ENCODE results near the gene PHF21A.
A peak's percentile ranks its signal among the peaks of the same experiment; 100 is the strongest.
"Not testable (repeated sequence)": the region's sequence is repeated elsewhere in the genome, so short reads cannot be mapped to it uniquely, and the experiment has no call there.

PHF21A gene

DNA sequence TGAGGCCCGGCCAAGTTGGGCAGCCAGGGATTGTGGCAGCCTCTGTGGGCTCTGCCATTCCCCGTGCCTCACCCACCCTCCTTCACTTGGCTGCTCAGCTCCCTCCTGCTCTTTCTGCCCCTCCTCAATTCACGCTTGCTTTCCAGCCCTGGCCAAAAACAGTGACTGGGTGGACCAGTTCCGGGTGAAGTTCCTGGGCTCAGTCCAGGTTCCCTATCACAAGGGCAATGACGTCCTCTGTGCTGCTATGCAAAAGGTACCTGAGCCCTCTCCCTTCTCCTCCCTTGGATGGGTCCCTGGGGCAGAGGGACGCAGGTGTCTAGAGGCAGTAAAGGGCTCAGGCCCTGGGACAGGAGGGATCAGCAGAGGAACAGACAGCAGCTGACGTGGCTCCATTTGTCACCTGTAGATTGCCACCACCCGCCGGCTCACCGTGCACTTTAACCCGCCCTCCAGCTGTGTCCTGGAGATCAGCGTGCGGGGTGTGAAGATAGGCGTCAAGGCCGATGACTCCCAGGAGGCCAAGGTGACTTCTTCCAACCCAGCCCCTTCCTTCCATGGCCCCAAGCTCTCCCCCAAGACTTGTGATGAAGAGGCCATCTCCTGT is 216.8 kb downstream of the PHF21A start:
- DNase-seq (ENCODE audit: low read depth in 2 of 2), result no peak

GRCh38 chr11:45902452-45903380 is 218.5 kb downstream of the PHF21A start:
- DNase-seq (ENCODE audit: low read depth in 2 of 2), result no peak

GRCh38 chr11:45901626-45902025 is 219.6 kb downstream of the PHF21A start:
- DNase-seq (ENCODE audit: low read depth in 2 of 2), result no peak

- no peak for DNase-seq (ENCODE audit: low read depth in 2 of 2)
Measured at GRCh38 chr11:45900916-45901617, 220.2 kb downstream of the PHF21A start.

- not testable (repeated sequence) for DNase-seq (ENCODE audit: low read depth in 2 of 2)
Measured at GRCh38 chr11:45900175-45900800, 221.0 kb downstream of the PHF21A start.

GRCh38 chr11:45899448-45900174 is 221.6 kb downstream of the PHF21A start:
- peak; percentile 59 to 64 for DNase-seq (ENCODE audit: low read depth in 2 of 2)

GRCh38 chr11:45899086-45899447 is 222.2 kb downstream of the PHF21A start:
- DNase-seq (ENCODE audit: low read depth in 2 of 2), result no peak

- no peak for DNase-seq (ENCODE audit: low read depth in 2 of 2)
Measured at GRCh38 chr11:45897556-45897955, 223.7 kb downstream of the PHF21A start.

DNA sequence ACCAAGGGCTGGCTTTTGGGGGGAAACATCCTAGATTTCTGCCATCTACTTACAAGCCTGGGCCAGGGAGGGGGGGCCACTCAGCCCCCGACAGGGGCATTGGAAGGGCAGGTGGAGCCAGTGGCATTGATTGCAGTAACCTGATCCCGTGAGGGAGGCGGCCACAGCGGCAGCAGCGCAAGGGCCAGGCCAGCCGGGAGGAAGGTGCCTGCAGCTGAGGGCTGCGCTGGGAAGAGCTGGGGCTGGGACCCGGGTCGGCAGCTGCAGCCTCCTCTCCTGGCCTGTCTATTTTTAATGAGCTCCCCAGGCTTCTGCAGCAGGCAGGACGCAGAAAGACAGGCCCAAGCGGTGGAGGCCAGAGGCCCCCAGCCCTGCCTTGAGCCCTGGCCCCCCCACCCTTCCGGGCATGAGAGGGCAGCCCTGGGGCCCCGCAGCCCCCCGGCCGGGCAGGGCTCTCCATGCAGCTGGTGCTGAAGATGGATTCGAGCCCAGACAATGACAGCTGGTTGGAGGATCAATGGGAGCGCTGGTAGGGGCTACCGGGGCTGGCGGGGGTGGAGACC is 224.8 kb downstream of the PHF21A start:
- no peak for DNase-seq (ENCODE audit: low read depth in 2 of 2)

DNA sequence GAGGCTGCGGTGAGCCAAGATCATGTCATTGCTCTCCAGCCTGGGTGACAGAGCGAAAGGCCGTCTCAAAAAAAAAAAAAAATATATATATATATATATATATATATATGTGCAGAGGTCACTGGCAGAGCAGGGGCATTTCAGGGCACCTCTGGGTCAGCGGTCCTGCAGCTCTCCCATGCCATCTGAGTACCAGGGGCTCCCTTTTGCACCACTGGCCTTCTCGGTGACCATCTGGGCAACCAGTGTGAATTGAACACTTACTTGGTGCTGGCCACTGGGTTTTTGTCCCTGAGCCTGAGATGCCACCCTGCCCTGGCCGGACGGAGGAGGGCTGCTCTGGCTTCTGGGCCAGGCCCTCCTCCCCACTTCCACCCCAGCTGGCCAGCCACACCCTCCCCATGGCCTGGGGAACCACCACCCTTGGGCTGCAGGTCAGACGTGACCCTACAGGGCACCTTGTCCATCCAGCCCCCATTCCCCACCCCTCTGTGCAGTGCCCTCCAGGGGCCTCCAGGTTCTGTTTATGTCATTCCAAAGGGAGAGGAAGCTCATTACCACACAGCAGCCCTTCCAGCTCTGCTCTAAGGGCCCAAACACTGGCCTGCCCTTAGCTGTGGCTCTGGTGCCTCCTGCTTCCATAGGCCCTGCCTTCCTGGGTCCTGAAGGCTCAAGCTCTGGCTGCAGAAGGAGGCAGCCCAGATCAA is 225.5 kb downstream of the PHF21A start:
- DNase-seq (ENCODE audit: low read depth in 2 of 2), result no peak

- no peak for DNase-seq (ENCODE audit: low read depth in 2 of 2)
Measured at GRCh38 chr11:45894555-45895247, 226.6 kb downstream of the PHF21A start.

DNA sequence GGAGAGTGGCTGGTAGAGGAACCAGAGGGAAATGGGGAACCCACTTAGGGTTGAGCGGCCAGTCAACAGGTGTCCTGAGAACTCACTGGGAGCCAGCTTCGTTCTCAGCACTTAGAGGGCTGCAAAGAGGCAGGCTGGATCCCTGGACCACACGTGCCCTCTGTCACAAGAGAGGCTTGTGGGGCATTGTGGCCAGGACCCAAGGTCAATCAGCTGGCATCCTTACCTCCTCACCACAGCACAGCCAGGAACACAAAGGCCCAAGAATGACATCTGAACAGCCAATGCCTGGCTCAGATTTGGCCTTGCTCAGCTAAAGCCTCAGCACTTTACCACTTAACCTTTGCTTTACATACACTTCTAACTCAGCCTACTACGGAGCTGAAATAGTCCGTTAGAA is 228.4 kb downstream of the PHF21A start:
- DNase-seq (ENCODE audit: low read depth in 2 of 2), result no peak

DNA sequence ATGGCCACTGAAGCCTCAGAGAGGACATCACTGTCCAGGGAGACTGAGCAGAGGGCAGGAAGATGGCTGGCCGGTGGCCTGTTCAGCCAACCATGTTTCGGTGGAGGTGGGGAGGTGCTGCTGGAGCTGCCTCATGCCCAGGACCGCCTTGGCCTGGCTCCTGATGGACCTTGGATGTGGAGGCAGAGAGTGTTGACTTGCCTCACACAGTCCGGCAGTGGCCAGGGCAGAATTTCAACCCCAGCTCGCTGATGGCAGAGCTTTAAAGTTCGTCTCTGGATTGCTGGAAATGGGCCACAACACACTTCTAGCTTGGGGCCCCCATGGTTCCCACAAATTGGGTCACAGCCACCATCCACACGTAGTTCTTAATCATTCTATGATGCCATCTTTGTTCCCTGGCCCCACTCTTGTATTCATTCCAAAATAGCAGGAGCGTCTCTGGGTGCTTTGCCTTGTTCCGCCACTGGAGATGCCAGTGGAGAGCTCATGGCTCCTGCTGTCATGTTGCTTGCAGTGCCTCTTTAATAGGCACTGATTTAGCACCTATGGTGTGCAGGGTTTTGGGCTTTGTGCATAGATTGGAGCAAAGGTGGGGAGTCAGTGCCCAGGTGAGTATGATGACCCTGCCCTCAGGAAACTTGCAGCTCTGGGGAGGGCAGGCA is 230.2 kb downstream of the PHF21A start:
- no peak for DNase-seq (ENCODE audit: low read depth in 2 of 2)

GRCh38 chr11:45889966-45890365 is 231.3 kb downstream of the PHF21A start:
- no peak for DNase-seq (ENCODE audit: low read depth in 2 of 2)

DNA sequence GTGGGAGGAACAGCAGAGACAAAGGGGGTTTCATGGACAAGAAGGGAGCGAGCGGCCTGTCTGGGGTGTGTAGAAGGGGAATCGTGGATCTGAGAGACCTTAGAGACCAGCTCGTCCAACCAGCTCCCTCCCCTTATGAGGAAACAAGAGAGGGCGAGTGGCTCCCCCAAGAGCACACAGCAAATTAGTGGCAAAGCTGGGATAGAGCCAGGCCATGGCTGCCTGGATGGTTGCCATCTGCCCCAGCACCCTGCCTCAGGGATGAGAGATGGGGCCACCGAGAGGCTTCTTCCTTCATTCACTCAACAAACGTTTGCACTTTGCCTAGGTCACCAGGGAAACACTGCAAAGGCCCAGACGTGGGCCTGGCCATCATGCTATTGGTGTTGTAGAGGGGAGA is 231.7 kb downstream of the PHF21A start:
- no peak for DNase-seq (ENCODE audit: low read depth in 2 of 2)

DNA sequence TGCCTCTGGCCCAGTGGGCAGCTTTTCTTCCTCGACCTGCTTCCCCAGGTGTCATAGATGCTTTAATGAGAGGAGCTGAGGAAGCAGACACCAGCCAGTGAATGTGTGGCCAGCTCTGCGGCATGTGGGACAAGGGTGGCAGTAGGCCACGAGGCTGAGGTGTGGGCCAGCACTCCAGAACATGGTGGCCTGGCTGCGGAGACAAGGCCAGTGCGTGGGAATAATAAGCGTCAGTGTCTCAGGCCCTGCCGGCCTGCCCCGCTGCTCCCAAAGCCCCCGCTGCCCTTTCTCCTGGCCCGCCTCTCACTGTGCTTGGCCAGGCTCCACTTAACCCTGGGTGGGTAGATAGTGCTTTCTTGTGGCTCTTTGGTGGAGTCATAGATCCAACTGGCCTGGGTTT is 233.7 kb downstream of the PHF21A start:
- no peak for DNase-seq (ENCODE audit: low read depth in 2 of 2)

DNA sequence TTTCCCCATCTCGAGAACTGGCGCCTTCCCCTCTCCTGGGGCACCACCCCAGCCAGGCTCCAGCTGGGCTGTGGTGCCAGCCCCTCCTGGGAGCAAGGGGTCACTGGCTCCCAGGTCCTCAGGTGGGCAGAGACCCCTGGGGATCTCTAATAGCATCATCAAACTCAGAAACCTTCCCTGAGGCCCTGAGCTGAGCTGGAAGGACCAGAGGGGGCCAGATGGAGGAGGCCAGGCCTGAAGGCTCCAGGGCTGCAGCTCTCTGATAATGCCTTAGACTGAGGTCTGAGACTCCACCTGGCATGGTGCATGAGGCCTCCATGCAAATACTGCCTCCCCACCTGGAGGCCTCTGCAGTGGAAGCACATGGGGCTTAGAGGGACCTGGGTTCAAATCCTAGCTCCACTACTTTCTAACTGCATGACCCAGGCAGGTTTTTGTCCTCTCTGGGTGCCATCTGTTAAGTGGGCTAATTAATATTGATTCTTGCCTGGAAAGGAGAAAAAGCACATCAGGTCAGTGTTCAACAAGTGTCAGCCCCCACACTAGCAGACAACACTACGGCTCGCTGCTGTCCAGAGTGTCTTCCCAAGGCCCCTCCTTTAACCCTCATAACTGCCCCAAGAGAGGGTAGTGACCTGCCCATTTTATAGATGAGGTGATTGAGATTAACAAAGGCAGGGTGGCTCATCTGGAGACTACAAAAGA is 234.3 kb downstream of the PHF21A start:
- no peak for DNase-seq (ENCODE audit: low read depth in 2 of 2)

- no peak for DNase-seq (ENCODE audit: low read depth in 2 of 2)
Measured at GRCh38 chr11:45885921-45886721, 235.1 kb downstream of the PHF21A start.
